ENCODE results near the gene PRLH.

Gene PRLH

DNA sequence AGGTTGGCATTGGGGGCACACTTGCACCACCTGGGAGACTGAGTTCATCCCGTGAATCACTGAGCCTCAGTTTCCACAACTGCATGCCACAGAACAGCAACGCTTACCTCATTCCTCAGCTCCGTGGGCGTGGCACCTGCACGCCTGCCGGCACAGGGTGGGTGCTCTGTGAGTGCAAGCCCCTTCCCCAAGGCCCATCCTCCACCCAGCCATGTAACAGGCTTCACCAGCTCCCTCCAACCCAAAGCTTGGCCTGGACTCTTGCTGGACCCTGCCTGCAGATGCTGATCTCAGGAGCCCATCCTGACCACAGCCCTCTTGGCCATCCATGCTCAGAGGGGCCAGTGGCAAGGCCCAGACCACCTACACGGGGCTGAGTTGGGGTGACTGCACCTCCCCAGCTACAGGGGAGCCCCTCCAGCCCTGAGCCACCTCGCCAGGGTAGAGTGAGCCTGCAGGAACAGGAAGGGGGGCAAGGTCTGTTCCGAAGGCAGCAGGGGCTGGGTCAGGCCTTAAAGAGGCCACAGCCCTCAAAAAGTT is 1.8 kb downstream of the PRLH start:
- H3K27me3 Mint-ChIP-seq (ENCODE audit: low read depth), result peaks cover 16% of the 10 kb centered on the region
- no peak overlapping the region for H3K27ac Mint-ChIP-seq
- H3K4me1 Mint-ChIP-seq, result peaks cover 10% of the 10 kb centered on the region
- H3K36me3 Mint-ChIP-seq (ENCODE audit: low read depth), result no peaks in the 10 kb centered on the region
- H3K9me3 Mint-ChIP-seq, result no peaks in the 10 kb centered on the region
- no peak overlapping the region for H3K4me3 Mint-ChIP-seq
- TF ChIP-seq, protein P1, sequence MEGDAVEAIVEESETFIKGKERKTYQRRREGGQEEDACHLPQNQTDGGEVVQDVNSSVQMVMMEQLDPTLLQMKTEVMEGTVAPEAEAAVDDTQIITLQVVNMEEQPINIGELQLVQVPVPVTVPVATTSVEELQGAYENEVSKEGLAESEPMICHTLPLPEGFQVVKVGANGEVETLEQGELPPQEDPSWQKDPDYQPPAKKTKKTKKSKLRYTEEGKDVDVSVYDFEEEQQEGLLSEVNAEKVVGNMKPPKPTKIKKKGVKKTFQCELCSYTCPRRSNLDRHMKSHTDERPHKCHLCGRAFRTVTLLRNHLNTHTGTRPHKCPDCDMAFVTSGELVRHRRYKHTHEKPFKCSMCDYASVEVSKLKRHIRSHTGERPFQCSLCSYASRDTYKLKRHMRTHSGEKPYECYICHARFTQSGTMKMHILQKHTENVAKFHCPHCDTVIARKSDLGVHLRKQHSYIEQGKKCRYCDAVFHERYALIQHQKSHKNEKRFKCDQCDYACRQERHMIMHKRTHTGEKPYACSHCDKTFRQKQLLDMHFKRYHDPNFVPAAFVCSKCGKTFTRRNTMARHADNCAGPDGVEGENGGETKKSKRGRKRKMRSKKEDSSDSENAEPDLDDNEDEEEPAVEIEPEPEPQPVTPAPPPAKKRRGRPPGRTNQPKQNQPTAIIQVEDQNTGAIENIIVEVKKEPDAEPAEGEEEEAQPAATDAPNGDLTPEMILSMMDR (IDR thresholded peaks at IDR 0.05; ENCODE audit: unreplicated experiment in 3 of 3), result no peak

DNA sequence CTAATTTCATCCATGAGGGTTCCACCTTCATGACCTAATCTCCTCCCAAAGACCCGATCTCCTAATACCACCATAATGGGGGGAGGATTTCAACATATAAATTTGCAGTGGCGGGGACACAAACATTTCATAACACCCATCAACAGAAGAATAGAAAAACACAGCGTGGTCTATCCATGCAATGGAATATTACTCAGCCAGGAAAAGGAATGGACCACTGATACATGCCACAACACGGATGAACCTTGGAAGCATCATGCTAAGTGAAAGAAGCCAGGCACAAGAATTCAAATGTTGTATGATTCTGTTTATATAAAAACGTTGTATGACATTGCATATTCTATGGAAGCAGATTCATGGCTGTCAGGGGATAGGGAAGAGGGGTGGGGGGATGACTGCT is 2.7 kb downstream of the PRLH start:
- TF ChIP-seq, protein P1 (IDR thresholded peaks at IDR 0.05; ENCODE audit: unreplicated experiment in 3 of 3), result no peak
- peaks cover 10% of the 10 kb centered on the region for H3K27me3 Mint-ChIP-seq (ENCODE audit: low read depth)
- no peaks in the 10 kb centered on the region for H3K9me3 Mint-ChIP-seq
- no peak overlapping the region for H3K4me3 Mint-ChIP-seq
- peaks cover 10% of the 10 kb centered on the region for H3K4me1 Mint-ChIP-seq
- no peak overlapping the region for H3K27ac Mint-ChIP-seq
- H3K36me3 Mint-ChIP-seq (ENCODE audit: low read depth), result no peaks in the 10 kb centered on the region

DNA sequence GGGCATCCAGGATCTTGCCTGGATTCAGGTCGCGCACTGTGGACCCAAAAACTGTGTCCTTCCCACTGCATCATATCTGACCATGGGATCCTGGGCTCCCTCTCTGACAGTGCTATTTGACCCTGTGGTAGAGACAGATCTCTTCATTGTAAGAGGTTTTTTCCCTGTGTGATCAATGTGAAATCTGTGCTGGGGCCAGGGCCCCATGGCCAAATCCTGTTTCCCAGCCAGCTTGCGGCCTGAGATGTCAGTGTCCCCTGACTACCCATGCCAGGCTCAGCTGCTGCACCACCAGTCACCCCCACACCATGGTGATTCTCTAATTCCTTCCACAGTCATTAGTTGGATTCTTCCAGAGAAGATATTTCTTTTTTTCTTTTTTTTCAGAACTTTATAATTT is 3.5 kb downstream of the PRLH start:
- no peak overlapping the region for H3K27ac Mint-ChIP-seq
- peaks cover 8% of the 10 kb centered on the region for H3K27me3 Mint-ChIP-seq (ENCODE audit: low read depth)

DNA sequence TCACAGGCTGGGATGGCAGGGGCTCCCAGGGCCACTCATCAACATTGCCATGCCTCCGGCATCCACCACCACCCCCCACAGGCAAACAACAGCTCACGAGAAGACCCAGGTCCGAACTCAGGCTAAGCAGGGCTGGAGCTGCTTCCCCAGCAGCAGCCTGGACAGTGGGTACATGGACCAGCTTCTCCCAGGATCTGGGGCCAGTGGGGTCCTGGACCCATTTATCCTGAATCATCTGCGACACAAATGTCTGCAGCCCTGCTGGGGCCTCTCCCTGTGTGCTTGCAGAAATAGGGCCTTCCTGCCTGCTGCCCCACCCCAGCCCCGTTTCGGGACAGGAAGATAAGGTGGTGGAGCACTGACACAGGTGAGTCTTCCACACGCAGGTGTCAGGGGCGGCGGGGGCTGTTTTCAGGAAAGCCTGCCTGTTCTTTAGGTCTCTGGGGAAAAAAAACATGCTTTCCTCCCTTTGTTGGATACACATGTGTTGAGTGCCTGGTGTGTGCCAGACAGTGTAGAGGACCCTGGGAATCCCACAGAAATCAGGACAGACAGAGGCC is 4.5 kb downstream of the PRLH start:
- Mint-ChIP-seq H3K9me3 (no peaks in the 10 kb centered on the region), H3K27ac (no peak overlapping the region), H3K36me3 (ENCODE audit: low read depth) (no peaks in the 10 kb centered on the region), H3K27me3 (ENCODE audit: low read depth) (peaks cover 8% of the 10 kb centered on the region), H3K4me3 (no peak overlapping the region), H3K4me1 (peaks cover 15% of the 10 kb centered on the region)
- TF ChIP-seq, protein P1 (IDR thresholded peaks at IDR 0.05; ENCODE audit: unreplicated experiment in 3 of 3), result no peak

More for the DNA sequence above, 3.5 kb downstream of the PRLH start:
- Mint-ChIP-seq H3K4me1 (peaks cover 10% of the 10 kb centered on the region), H3K4me3 (no peak overlapping the region), H3K36me3 (ENCODE audit: low read depth) (no peaks in the 10 kb centered on the region), H3K9me3 (no peaks in the 10 kb centered on the region)
- TF ChIP-seq, protein P1 (IDR thresholded peaks at IDR 0.05; ENCODE audit: unreplicated experiment in 3 of 3), result no peak

DNA sequence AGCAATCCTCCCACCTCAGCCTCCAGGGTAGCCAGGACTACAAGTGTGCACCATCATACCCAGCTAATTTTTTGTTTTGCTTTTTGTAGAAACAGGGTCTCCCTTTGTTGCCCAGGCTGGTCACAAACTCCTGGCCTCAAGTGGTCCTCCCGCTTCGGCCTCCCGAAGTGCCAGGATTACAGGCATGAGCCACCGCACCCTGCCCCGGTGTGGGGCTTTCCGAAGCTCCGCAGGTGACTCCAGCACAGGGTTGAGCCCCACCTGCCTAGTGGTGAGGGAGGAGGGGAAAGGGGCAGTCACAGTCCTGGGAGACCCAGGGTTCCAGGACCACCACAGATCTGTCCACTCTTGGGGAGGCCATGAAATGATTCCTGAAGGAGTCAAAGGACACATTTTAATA is 5.2 kb downstream of the PRLH start:
- Mint-ChIP-seq H3K36me3 (ENCODE audit: low read depth) (no peaks in the 10 kb centered on the region), H3K9me3 (no peaks in the 10 kb centered on the region), H3K27ac (no peak overlapping the region), H3K4me1 (peaks cover 18% of the 10 kb centered on the region), H3K4me3 (no peak overlapping the region), H3K27me3 (ENCODE audit: low read depth) (peaks cover 13% of the 10 kb centered on the region)
- TF ChIP-seq, protein P1 (IDR thresholded peaks at IDR 0.05; ENCODE audit: unreplicated experiment in 3 of 3), result no peak

All from nephron (organoid).